WTC11 (cell line): ENCODE results near the gene ANKRD65. TPM values are rescaled to one million over a fixed set of nuclear protein-coding genes. Genes with fewer than 3 reads are reported as not detected.

Experiments used
- ATAC-seq: fragments of 200-7000 bp; cut with Tn5 transposase; 2 replicates; pipeline ENCODE4 v1.10.0; 2021; ENCODE audit warnings: mild to moderate bottlenecking, moderate library complexity
- CTCF ChIA-PET: fragments of 300-600 bp; sonication (Branson Sonifier 250); formaldehyde crosslinking; loops from one replicate; lab custom pipeline; 2021; ENCODE audit warnings: antibody characterized with exemption; lab: Charles Lee
- POLR2A ChIA-PET: fragments of 350-600 bp; sonication (Branson Sonifier 250); formaldehyde crosslinking; loops from one replicate; lab custom pipeline; 2021; ENCODE audit warnings: antibody characterized with exemption; lab: Charles Lee
- DNase-seq: peaks from one replicate; pipeline ENCODE4 v3.0.0; 2021; ENCODE audit warnings: low spot score
- H3K27ac Mint-ChIP-seq: 2 replicates; pipeline ENCODE4 v1.8.0; 2021; ENCODE audit warnings: mixed read lengths
- H3K27me3 Mint-ChIP-seq: 2 replicates; pipeline ENCODE4 v1.8.0; 2021; ENCODE audit warnings: low read depth, mild to moderate bottlenecking, moderate library complexity, mixed read lengths
- H3K36me3 Mint-ChIP-seq: 2 replicates; pipeline ENCODE4 v1.8.0; 2021; ENCODE audit warnings: mixed read lengths
- H3K4me1 Mint-ChIP-seq: 2 replicates; pipeline ENCODE4 v1.8.0; 2022; ENCODE audit warnings: mixed read lengths
- H3K4me3 Mint-ChIP-seq: 2 replicates; pipeline ENCODE4 v1.8.0; 2021; ENCODE audit warnings: mild to moderate bottlenecking, moderate library complexity, mixed read lengths
- H3K9me3 Mint-ChIP-seq: 2 replicates; pipeline ENCODE4 v1.8.0; 2021; ENCODE audit warnings: mixed read lengths
- ATF1 ChIP-seq: sonication (generic); formaldehyde crosslinking; IDR thresholded peaks from 2 replicates; pipeline ENCODE4 v1.8.1; 2023; ENCODE audit warnings: mild to moderate bottlenecking, moderate library complexity, missing genetic modification reagents
- E2F5 ChIP-seq: sonication (generic); formaldehyde crosslinking; IDR thresholded peaks from 2 replicates; pipeline ENCODE4 v1.8.1; 2022; ENCODE audit warnings: mild to moderate bottlenecking, moderate library complexity, missing genetic modification reagents
- FOXK1 ChIP-seq: sonication (generic); formaldehyde crosslinking; IDR thresholded peaks from 2 replicates; pipeline ENCODE4 v1.8.0; 2022; ENCODE audit warnings: mild to moderate bottlenecking, moderate library complexity, missing genetic modification reagents
- GABPB1 ChIP-seq: sonication (generic); formaldehyde crosslinking; IDR thresholded peaks from 2 replicates; pipeline ENCODE4 v1.8.1; 2023; ENCODE audit warnings: mild to moderate bottlenecking, missing genetic modification reagents
- RELA ChIP-seq: sonication (generic); formaldehyde crosslinking; IDR thresholded peaks from 2 replicates; pipeline ENCODE4 v1.8.1; 2022; ENCODE audit warnings: missing genetic modification reagents, mild to moderate bottlenecking, borderline replicate concordance
- TEAD1 ChIP-seq: sonication (generic); formaldehyde crosslinking; IDR thresholded peaks from 2 replicates; pipeline ENCODE4 v1.8.0; 2022; ENCODE audit warnings: mild to moderate bottlenecking, missing genetic modification reagents
- ZNF281 ChIP-seq: sonication (generic); formaldehyde crosslinking; IDR thresholded peaks from 2 replicates; pipeline ENCODE4 v1.8.0; 2023; ENCODE audit warnings: mild to moderate bottlenecking, missing genetic modification reagents
- ZNF416 ChIP-seq: fragments of 250-450 bp; sonication (Bioruptor Pico); IDR thresholded peaks from 2 replicates; pipeline ENCODE4 v1.9.0; 2021; ENCODE audit warnings: mild to moderate bottlenecking, inconsistent platforms
- ZNF425 ChIP-seq: fragments of 250-450 bp; sonication (Bioruptor Pico); conservative IDR thresholded peaks from 2 replicates; pipeline ENCODE4 v1.9.0; 2021; ENCODE audit warnings: mild to moderate bottlenecking
- ZSCAN18 ChIP-seq: fragments of 250-450 bp; sonication (Bioruptor Pico); IDR thresholded peaks from 2 replicates; pipeline ENCODE4 v2.1.2; 2022; ENCODE audit warnings: mild to moderate bottlenecking, moderate library complexity
- total RNA-seq: library from RNA; stranded (reverse); gene quantifications from 3 replicates; pipeline ENCODE4 v1.2.3, GENCODE V29; 2021
- TF ChIP-seq, protein P1 (sequence below): sonication (generic); formaldehyde crosslinking; IDR thresholded peaks from 2 replicates; pipeline ENCODE4 v1.8.1; 2023; ENCODE audit warnings: mild to moderate bottlenecking, moderate library complexity, missing genetic modification reagents
- TF ChIP-seq, protein P2 (sequence below): sonication (generic); formaldehyde crosslinking; IDR thresholded peaks from 2 replicates; pipeline ENCODE4 v1.8.1; 2022; ENCODE audit warnings: low read depth, mild to moderate bottlenecking, moderate library complexity, missing genetic modification reagents, borderline replicate concordance

The ANKRD65 gene
- total RNA-seq, 1 experiment from 2014 or later = 1.9 TPM

- Mint-ChIP-seq H3K27me3 (peaks cover 6% of the 10 kb centered on the region; the same call in 1 of the 2 replicates), H3K4me1 (peaks cover 32% of the 10 kb centered on the region), H3K4me3 (peak overlapping the region; percentile 31; the same call in 1 of the 2 replicates), H3K9me3 (no peaks in the 10 kb centered on the region), H3K36me3 (no peaks in the 10 kb centered on the region), H3K27ac (no peak overlapping the region; the same call in 1 of the 2 replicates)
- TF ChIP-seq RELA (no peak), E2F5 (CRISPR knock-in tag) (0 out of 2 replicates have a peak, but pooled peaks have one; percentile 22), ZSCAN18 (CRISPR knock-in tag) (no peak), ZNF281 (peak; percentile 57; the same call in 1 of the 2 replicates), TEAD1 (CRISPR knock-in tag) (peak; percentile 76; the same call in 1 of the 2 replicates), ATF1 (CRISPR knock-in tag) (0 out of 2 replicates have a peak, but pooled peaks have one; percentile 39), ZNF416 (CRISPR knock-in tag) (no peak), ZNF425 (CRISPR knock-in tag) (no peak), FOXK1 (CRISPR knock-in tag) (peak; percentile 39; the same call in 1 of the 2 replicates), GABPB1 (CRISPR knock-in tag) (peak; percentile 76)
- TF ChIP-seq, protein P1, sequence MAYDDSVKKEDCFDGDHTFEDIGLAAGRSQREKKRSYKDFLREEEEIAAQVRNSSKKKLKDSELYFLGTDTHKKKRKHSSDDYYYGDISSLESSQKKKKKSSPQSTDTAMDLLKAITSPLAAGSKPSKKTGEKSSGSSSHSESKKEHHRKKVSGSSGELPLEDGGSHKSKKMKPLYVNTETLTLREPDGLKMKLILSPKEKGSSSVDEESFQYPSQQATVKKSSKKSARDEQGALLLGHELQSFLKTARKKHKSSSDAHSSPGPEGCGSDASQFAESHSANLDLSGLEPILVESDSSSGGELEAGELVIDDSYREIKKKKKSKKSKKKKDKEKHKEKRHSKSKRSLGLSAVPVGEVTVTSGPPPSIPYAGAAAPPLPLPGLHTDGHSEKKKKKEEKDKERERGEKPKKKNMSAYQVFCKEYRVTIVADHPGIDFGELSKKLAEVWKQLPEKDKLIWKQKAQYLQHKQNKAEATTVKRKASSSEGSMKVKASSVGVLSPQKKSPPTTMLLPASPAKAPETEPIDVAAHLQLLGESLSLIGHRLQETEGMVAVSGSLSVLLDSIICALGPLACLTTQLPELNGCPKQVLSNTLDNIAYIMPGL (CRISPR knock-in tag) = 0 out of 2 replicates have a peak, but pooled peaks have one; percentile 15
- TF ChIP-seq, protein P2, sequence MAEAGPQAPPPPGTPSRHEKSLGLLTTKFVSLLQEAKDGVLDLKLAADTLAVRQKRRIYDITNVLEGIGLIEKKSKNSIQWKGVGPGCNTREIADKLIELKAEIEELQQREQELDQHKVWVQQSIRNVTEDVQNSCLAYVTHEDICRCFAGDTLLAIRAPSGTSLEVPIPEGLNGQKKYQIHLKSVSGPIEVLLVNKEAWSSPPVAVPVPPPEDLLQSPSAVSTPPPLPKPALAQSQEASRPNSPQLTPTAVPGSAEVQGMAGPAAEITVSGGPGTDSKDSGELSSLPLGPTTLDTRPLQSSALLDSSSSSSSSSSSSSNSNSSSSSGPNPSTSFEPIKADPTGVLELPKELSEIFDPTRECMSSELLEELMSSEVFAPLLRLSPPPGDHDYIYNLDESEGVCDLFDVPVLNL = no peak
- DNase-seq (peak; percentile 71), ATAC-seq (peak; percentile 38)
- CTCF ChIA-PET = interaction anchor here (0.5 to 2.1 kb wide), 10 partner anchors 13 to 81 kb away, joined by 3 to 11 read pairs (median 5); partner anchors contain the start of genes ANKRD65, AURKAIP1, CCNL2 and MRPL20
- POLR2A ChIA-PET = interaction anchor here (0.6 to 2.5 kb wide), 8 partner anchors 8 to 77 kb away, joined by 3 to 7 read pairs (median 6); partner anchors contain the start of genes AURKAIP1, CCNL2 and MRPL20
Observed at GRCh38 chr1:1432951-1433803, 12.1 kb upstream of the ANKRD65 start.
